ENCODE data around the gene SORL1-AS1.

SORL1-AS1 gene

GRCh38 chr11:121421149-121421901, 31.4 kb downstream of the SORL1-AS1 start (continued):
- TF ChIP-seq JUNB (IDR thresholded peaks at IDR 0.05) (0 out of 2 replicates have a peak, but pooled peaks have one; percentile 12), RBBP5 (conservative IDR thresholded peaks at IDR 0.05) (no peak)

GRCh38 chr11:121420398-121420797, 32.4 kb downstream of the SORL1-AS1 start:
- POLR2A ChIA-PET, result interaction anchor here (0.6 to 2.4 kb wide), 7 partner anchors 9 to 78 kb away, joined by 3 to 9 read pairs (median 5); no protein-coding TSS in a partner anchor
- in situ Hi-C loops (cut with MboI), result no loop called here
- Histone ChIP-seq H3K4me3 (no peak overlapping the region), H3K9me3 (replicated peaks; ENCODE audit: control insufficient read depth, insufficient read depth, low read length) (no peaks in the 10 kb centered on the region; the same call in 2 of the 3 replicates), H3K27ac (ENCODE audit: control insufficient read depth, insufficient read depth) (no peak overlapping the region), H3K36me3 (ENCODE audit: control insufficient read depth in 2 of 2, insufficient read depth in 2 of 2, low read length in 1 of 2) (no peaks in the 10 kb centered on the region), H3K4me2 (ENCODE audit: control insufficient read depth, insufficient read depth) (0 out of 2 replicates have a peak overlapping the region, but pooled peaks have one; percentile 7), H2AFZ (ENCODE audit: control insufficient read depth, low read depth, low read length) (no peak overlapping the region), H4K20me1 (ENCODE audit: control insufficient read depth, insufficient read depth) (no peaks in the 10 kb centered on the region), H3K79me2 (ENCODE audit: control insufficient read depth, insufficient read depth, low read length) (no peaks in the 10 kb centered on the region), H3K4me1 (ENCODE audit: control insufficient read depth, insufficient read depth, low read length) (peaks cover 56% of the 10 kb centered on the region), H3K27me3 (replicated peaks in 1 of 2; ENCODE audit: control insufficient read depth in 2 of 2, insufficient read depth in 2 of 2, low read length in 1 of 2) (no peaks in the 10 kb centered on the region), H3K9ac (ENCODE audit: control insufficient read depth, insufficient read depth, low read length) (no peak overlapping the region)
- intact Hi-C loops (cut with micrococcal nuclease; ENCODE audit: unreplicated experiment), result loop anchor here (5.0 kb wide), 2 partner anchors 53 to 83 kb away; no protein-coding TSS in a partner anchor
- SMC1A ChIA-PET (ENCODE audit: uncharacterized antibody, unreplicated experiment), result interaction anchor here (1.0 to 10.5 kb wide), 14 partner anchors 9 to 99 kb away, joined by 3 to 103 read pairs (median 6); no protein-coding TSS in a partner anchor
- 59% methylated on average over 2 of the region's 2 CpGs for WGBS (ENCODE audit: insufficient coverage, insufficient replicate concordance, low lambda C conversion rate, missing lambda C conversion rate)
- BruUV-seq (replicated peaks), result no TSS peak
- DNase-seq (ENCODE audit: low read depth, low spot score) (no peak), FAIRE-seq (no peak), ATAC-seq (peak; percentile 6; the same call in 1 of the 3 replicates)
- RAD21 ChIA-PET (ENCODE audit: unreplicated experiment), result interaction anchor here (0.9 to 1.9 kb wide), 6 partner anchors 14 to 84 kb away, joined by 3 to 7 read pairs (median 4); no protein-coding TSS in a partner anchor
- CTCF ChIA-PET, result interaction anchor here (0.8 to 4.3 kb wide), 7 partner anchors 11 to 99 kb away, joined by 3 to 21 read pairs (median 3); no protein-coding TSS in a partner anchor
- TF ChIP-seq EED (IDR thresholded peaks at IDR 0.05; ENCODE audit: low read depth) (0 out of 2 replicates have a peak, but pooled peaks have one; percentile 29), MEF2B (IDR thresholded peaks at IDR 0.05; ENCODE audit: partially characterized antibody, poor library complexity, severe bottlenecking) (no peak), CEBPB (IDR thresholded peaks at IDR 0.05; ENCODE audit: borderline replicate concordance in 1 of 2, low read depth in 2 of 2, low read length in 2 of 2) (no peak), SMAD1 (IDR thresholded peaks at IDR 0.05; ENCODE audit: low read depth, partially characterized antibody) (no peak), ZBED1 (IDR thresholded peaks at IDR 0.05; ENCODE audit: borderline replicate concordance) (no peak), ZBTB33 (IDR thresholded peaks at IDR 0.05) (no peak), RAD21 (IDR thresholded peaks at IDR 0.05; ENCODE audit: insufficient read depth, low read depth, low read length) (no peak), NRF1 (conservative IDR thresholded peaks at IDR 0.05; ENCODE audit: low read depth, low read length) (no peak), HDAC6 (IDR thresholded peaks at IDR 0.05; ENCODE audit: unreplicated experiment) (no peak), WRNIP1 (IDR thresholded peaks at IDR 0.05; ENCODE audit: borderline replicate concordance, low read depth, low read length) (no peak), SUPT20H (IDR thresholded peaks at IDR 0.05; ENCODE audit: borderline replicate concordance, control insufficient read depth, low read depth, low read length) (no peak), YY1 (IDR thresholded peaks at IDR 0.05; ENCODE audit: low read depth, low read length) (no peak), RBBP5 (conservative IDR thresholded peaks at IDR 0.05) (no peak), POU2F2 (IDR thresholded peaks at IDR 0.05; ENCODE audit: borderline replicate concordance, low read depth, low read length) (no peak), IKZF2 (IDR thresholded peaks at IDR 0.05) (peak in 1 of 2 experiments; percentile 43; a peak in 1 of 4 replicates), ZNF217 (IDR thresholded peaks at IDR 0.05) (no peak), KAT2A (conservative IDR thresholded peaks at IDR 0.05; ENCODE audit: control insufficient read depth, low read depth, low read length) (no peak), NFXL1 (IDR thresholded peaks at IDR 0.05; ENCODE audit: borderline replicate concordance) (no peak)
